ENCODE results near the gene TMED9. TPM values are rescaled to one million over a fixed set of nuclear protein-coding genes. Genes with fewer than 3 reads are reported as not detected.

The TMED9 gene
- total RNA-seq, 2 experiments from 2014 or later: 67.6 to 134 TPM

Other genes with a start within 250 kb of the TMED9 start
- 144 and 151 TPM in 2 replicates for gene LMAN2, start 240.5 kb upstream of the TMED9 start, total RNA-seq (2014; rRNA removed; shearing (Covaris generic))
- gene LMAN2, start 240.5 kb upstream of the TMED9 start, total RNA-seq (2022): 103 and 116 TPM in 2 replicates
- gene RGS14, start 234.3 kb upstream of the TMED9 start, total RNA-seq (2014; rRNA removed; shearing (Covaris generic)): 33.0 and 43.3 TPM in 2 replicates
- 41.7 and 46.3 TPM in 2 replicates for gene RGS14, start 234.3 kb upstream of the TMED9 start, total RNA-seq (2022)
- gene SLC34A1, start 207.8 kb upstream of the TMED9 start, total RNA-seq (2014; rRNA removed; shearing (Covaris generic)): 0.05 and 0.35 TPM in 2 replicates
- gene SLC34A1, start 207.8 kb upstream of the TMED9 start, total RNA-seq (2022): 0.46 and 0.63 TPM in 2 replicates
- not detected in 2 replicates for gene PFN3, start 191.5 kb upstream of the TMED9 start, total RNA-seq (2014; rRNA removed; shearing (Covaris generic))
- not detected in 2 replicates for gene PFN3, start 191.5 kb upstream of the TMED9 start, total RNA-seq (2022)
- gene F12, start 182.6 kb upstream of the TMED9 start, total RNA-seq (2014; rRNA removed; shearing (Covaris generic)): 1.2 TPM in 1 of 2 replicates, not detected in the other
- gene F12, start 182.6 kb upstream of the TMED9 start, total RNA-seq (2022): 3.0 and 3.8 TPM in 2 replicates
- gene GRK6, start 165.5 kb upstream of the TMED9 start, total RNA-seq (2014; rRNA removed; shearing (Covaris generic)): 43.4 and 46.2 TPM in 2 replicates
- 99.4 and 102 TPM in 2 replicates for gene GRK6, start 165.5 kb upstream of the TMED9 start, total RNA-seq (2022)
- gene PRR7, start 145.4 kb upstream of the TMED9 start, total RNA-seq (2014; rRNA removed; shearing (Covaris generic)): 7.0 and 13.6 TPM in 2 replicates
- gene PRR7, start 145.4 kb upstream of the TMED9 start, total RNA-seq (2022): 12.5 and 12.8 TPM in 2 replicates
- gene DBN1, start 118.6 kb upstream of the TMED9 start, total RNA-seq (2014; rRNA removed; shearing (Covaris generic)): 11.7 and 17.4 TPM in 2 replicates
- 21.3 and 22.0 TPM in 2 replicates for gene DBN1, start 118.6 kb upstream of the TMED9 start, total RNA-seq (2022)
- 38.8 and 41.4 TPM in 2 replicates for gene PDLIM7, start 94.6 kb upstream of the TMED9 start, total RNA-seq (2014; rRNA removed; shearing (Covaris generic))
- gene PDLIM7, start 94.6 kb upstream of the TMED9 start, total RNA-seq (2022): 58.0 and 78.9 TPM in 2 replicates
- 186 and 197 TPM in 2 replicates for gene DOK3, start 82.4 kb upstream of the TMED9 start, total RNA-seq (2014; rRNA removed; shearing (Covaris generic))
- gene DOK3, start 82.4 kb upstream of the TMED9 start, total RNA-seq (2022): 260 and 268 TPM in 2 replicates
- 216 and 224 TPM in 2 replicates for gene DDX41, start 75.2 kb upstream of the TMED9 start, total RNA-seq (2014; rRNA removed; shearing (Covaris generic))
- 145 and 169 TPM in 2 replicates for gene DDX41, start 75.2 kb upstream of the TMED9 start, total RNA-seq (2022)
- gene FAM193B, start 37.6 kb upstream of the TMED9 start, total RNA-seq (2014; rRNA removed; shearing (Covaris generic)): 63.2 and 92.8 TPM in 2 replicates
- 104 and 113 TPM in 2 replicates for gene FAM193B, start 37.6 kb upstream of the TMED9 start, total RNA-seq (2022)
- gene B4GALT7, start 7.9 kb downstream of the TMED9 start, total RNA-seq (2014; rRNA removed; shearing (Covaris generic)): 19.8 and 24.9 TPM in 2 replicates
- gene B4GALT7, start 7.9 kb downstream of the TMED9 start, total RNA-seq (2022): 33.7 and 38.5 TPM in 2 replicates
- 1.5 and 3.6 TPM in 2 replicates for gene FAM153A, start 190.7 kb downstream of the TMED9 start, total RNA-seq (2014; rRNA removed; shearing (Covaris generic))
- 3.6 and 4.7 TPM in 2 replicates for gene FAM153A, start 190.7 kb downstream of the TMED9 start, total RNA-seq (2022)